Activated T-cell treated with anti-CD3 and anti-CD28 coated beads, Interleukin-2, amount 50 U/mL, for 4 hours (primary cell): ENCODE measurements around the gene C2orf80. TPM values are rescaled to one million over a fixed set of nuclear protein-coding genes. Genes with fewer than 3 reads are reported as not detected.
"Not testable (repeated sequence)": the region's sequence is repeated elsewhere in the genome, so short reads cannot be mapped to it uniquely, and the experiment has no call there.

ENCODE experiments used
- ATAC-seq, 2 donors: fragments of 200-7000 bp; cut with Tn5 transposase; one replicate each; pipeline ENCODE4 v1.10.0; 2021
- DNase-seq: peaks from one replicate; pipeline ENCODE4 v3.0.0-alpha.2; 2020
- H3K27me3 Mint-ChIP-seq: one replicate; pipeline ENCODE4 v1.8.0; 2021; ENCODE audit warnings: low read depth, mixed read lengths
- H3K36me3 Mint-ChIP-seq: one replicate; pipeline ENCODE4 v1.8.0; 2022; ENCODE audit warnings: mixed read lengths; ENCODE audit not compliant: insufficient read depth
- H3K4me1 Mint-ChIP-seq: one replicate; pipeline ENCODE4 v1.8.0; 2021; ENCODE audit warnings: low read depth, mixed read lengths
- H3K4me3 Mint-ChIP-seq: one replicate; pipeline ENCODE4 v1.8.0; 2021; ENCODE audit warnings: mild to moderate bottlenecking, moderate library complexity, mixed read lengths
- H3K9me3 Mint-ChIP-seq: one replicate; pipeline ENCODE4 v1.8.0; 2021; ENCODE audit warnings: mixed read lengths
- total RNA-seq, 3 donors: library from RNA; stranded (reverse); gene quantifications; one replicate each; pipeline ENCODE4 v1.2.1, GENCODE V29; 2021

The C2orf80 gene
- not detected for total RNA-seq

DNA sequence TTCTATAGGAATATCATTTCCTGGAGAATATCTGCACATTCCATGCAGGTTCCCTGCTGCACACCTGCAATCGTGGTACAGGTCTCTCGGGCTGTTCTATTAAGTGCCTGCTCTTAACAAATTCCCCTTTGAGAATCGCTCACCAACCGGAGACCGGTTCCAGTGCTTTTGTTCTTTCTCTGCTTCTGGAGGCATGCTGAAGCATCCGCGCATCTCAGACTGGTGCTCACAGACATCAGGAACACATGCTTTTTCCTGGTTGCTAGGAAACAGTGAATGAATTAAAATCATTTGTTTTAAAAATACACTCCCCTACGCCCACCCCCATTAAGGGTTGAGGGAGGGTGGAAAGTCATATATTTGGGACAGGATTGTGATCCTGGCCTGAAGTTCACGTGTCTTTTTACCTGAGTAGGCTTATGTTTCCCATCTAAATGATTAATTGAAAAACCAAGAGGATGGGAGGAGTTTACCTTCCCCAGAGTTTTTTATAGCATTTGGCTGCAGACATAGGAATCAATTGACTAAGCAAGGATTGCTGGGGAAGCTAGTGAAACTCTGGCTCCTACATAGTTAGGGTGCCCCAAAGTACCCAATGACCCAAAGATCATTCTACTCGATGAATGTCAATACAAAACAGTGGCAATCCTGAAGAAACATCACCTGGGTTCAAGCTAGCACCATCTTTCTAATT lies at the start of gene C2orf80:
Gene C2orf80, minus strand, starts transcription at position 221 of the 694 bp plus-strand sequence. CDS start 3,044 bp downstream, outside the sequence.
- H3K4me1 Mint-ChIP-seq: no peaks in the 10 kb centered on the region
- no peak within 1 kb of the TSS for H3K4me3 Mint-ChIP-seq
- ATAC-seq (no peak), DNase-seq (no peak)
- no peaks in the 10 kb centered on the region for H3K9me3 Mint-ChIP-seq
- peaks cover 2% of the 10 kb centered on the region for H3K27me3 Mint-ChIP-seq
- no peaks in the 10 kb centered on the region for H3K36me3 Mint-ChIP-seq

DNA sequence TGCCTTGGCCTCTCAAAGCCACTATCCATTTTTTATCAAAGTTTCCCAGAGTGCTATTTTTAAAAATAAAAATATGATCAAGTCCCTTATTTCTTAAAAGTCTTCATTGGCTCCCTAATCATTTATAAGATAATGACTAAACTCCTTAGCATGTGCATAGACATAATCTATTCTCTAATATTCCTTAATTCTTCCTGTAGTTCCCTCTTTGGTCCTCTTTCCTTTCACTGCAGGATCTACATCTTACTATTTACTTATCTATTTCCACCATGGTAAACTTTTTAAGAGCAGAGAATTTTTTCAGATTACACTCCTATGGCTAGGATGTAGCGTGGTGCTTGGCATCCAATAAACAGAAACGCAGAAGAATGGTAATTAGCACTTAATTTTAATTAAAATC lies 46.0 kb upstream of the C2orf80 start:
- Mint-ChIP-seq H3K27me3 (no peaks in the 10 kb centered on the region), H3K4me3 (no peak overlapping the region), H3K36me3 (peaks cover 36% of the 10 kb centered on the region), H3K9me3 (peaks cover 11% of the 10 kb centered on the region), H3K4me1 (no peaks in the 10 kb centered on the region)
- DNase-seq (no peak), ATAC-seq (no peak)

DNA sequence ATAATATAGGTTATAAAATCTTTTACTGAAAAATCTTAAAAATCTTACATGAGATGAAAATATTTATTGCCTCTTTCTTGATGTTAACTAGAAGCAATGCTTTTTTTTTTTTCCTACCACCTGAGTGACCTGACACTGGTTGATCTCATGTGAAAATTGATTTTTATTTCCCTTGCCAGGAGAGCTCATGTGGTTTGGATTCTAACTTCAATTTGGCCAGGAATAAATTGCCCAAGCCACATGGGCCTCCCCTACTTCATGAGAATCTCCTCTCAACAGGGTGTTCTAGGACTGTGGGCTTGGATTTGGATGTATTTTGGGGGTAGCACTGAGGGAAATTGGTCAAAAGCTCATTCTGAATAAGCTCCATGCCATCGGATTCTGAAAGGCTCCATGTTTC lies 45.0 kb upstream of the C2orf80 start:
- H3K4me3 Mint-ChIP-seq: no peak overlapping the region
- no peaks in the 10 kb centered on the region for H3K27me3 Mint-ChIP-seq
- ATAC-seq (no peak), DNase-seq (no peak)
- H3K9me3 Mint-ChIP-seq: peaks cover 11% of the 10 kb centered on the region
- no peaks in the 10 kb centered on the region for H3K4me1 Mint-ChIP-seq
- H3K36me3 Mint-ChIP-seq: peaks cover 32% of the 10 kb centered on the region

DNA sequence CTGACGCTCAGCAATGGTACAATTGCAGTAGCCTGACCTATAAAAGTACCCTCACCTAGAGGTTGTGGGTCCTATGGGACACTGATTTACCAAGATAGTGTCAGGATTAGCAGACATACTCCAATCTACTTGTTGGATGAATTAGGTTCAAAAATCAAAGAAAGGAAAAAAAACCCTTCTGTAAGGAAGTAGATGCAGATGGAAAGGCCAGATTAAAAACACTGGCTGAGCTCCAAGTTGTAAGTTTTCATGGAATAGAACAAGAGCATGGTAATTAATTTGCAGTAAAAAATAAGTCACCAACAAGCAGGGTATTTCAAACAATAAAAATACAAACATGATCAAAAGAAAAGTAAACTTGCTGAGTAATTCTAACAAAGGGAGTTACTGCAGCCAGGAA lies 38.6 kb upstream of the C2orf80 start:
- DNase-seq (no peak), ATAC-seq (no peak)
- H3K36me3 Mint-ChIP-seq: no peaks in the 10 kb centered on the region
- no peak overlapping the region for H3K4me3 Mint-ChIP-seq
- H3K4me1 Mint-ChIP-seq: no peaks in the 10 kb centered on the region
- H3K9me3 Mint-ChIP-seq: peaks cover 11% of the 10 kb centered on the region
- peaks cover 2% of the 10 kb centered on the region for H3K27me3 Mint-ChIP-seq

DNA sequence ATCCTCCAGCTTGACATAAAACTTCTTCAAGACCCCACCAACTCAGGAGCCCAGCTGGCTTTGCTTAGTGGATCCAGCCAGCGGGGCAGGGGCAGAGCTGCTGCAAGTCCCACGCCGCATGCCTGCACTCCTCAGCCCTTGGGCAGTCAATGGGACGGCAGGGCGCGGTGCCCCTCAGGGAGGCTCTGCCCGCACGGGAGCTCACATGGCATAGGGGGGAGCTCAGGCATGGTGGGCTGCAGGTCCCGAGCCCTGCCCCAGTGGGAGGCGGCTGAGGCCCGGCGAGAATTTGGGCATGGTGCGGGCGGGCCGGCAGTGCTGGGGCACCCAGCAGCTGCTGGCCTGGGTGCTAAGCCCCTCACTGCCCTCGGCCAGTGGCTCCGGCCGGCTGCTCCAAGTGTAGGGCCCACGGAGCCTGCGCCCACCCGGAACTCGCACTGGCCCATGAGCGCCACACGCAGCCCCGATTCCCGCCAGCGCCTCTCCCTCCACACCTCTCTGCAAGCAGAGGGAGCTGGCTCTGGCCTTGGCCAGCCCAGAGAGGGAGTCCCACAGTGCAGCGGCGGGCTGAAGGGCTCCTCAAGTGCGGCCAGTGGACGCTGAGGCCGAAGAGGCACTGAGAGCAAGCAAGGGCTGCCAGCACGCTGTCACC lies 37.9 kb upstream of the C2orf80 start:
- peaks cover 11% of the 10 kb centered on the region for H3K9me3 Mint-ChIP-seq
- H3K4me3 Mint-ChIP-seq: no peak overlapping the region
- ATAC-seq (no peak), DNase-seq (no peak)
- no peaks in the 10 kb centered on the region for H3K36me3 Mint-ChIP-seq
- peaks cover 2% of the 10 kb centered on the region for H3K27me3 Mint-ChIP-seq
- no peaks in the 10 kb centered on the region for H3K4me1 Mint-ChIP-seq

DNA sequence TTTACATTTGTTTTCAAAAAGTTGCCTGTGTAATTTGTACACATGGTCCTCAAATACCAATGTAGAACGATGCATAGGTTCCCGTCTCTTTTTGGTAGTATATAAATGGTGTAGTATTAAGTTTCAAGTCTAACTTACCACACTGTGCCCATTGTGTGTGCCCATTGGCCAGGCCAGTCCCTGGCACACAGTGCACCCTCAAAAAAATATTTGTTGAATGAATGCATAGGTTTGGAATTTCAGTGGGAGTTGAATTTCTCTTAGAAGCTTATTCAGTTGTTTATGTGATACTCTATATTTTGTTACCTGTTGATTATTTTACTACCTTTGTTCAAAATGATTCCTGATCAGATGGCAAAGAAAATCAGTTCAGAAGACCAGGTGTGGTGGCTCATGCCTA lies 35.0 kb upstream of the C2orf80 start:
- H3K27me3 Mint-ChIP-seq: peaks cover 2% of the 10 kb centered on the region
- H3K36me3 Mint-ChIP-seq: no peaks in the 10 kb centered on the region
- peaks cover 8% of the 10 kb centered on the region for H3K9me3 Mint-ChIP-seq
- DNase-seq (no peak), ATAC-seq (no peak)
- no peak overlapping the region for H3K4me3 Mint-ChIP-seq
- no peaks in the 10 kb centered on the region for H3K4me1 Mint-ChIP-seq

DNA sequence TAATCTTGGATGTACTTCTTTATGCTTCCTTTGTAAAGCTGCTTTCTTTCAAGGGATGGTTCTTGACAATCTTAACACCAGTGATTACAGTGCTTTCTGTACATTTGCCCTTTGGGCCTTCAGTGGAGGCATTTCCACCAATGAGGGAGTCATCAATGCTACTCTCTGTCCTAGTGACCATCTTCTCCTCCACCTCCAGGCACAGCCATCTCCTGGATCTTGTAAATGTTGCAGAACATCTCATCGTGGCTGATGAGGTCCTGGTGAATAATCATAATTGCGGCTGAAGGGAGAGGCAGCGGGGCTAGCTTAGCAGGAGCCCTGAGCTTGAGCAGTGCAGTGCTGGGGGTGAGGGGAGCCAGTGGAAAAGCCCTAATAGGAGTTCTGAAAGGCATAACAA lies 32.5 kb upstream of the C2orf80 start:
- Mint-ChIP-seq H3K36me3 (no peaks in the 10 kb centered on the region), H3K9me3 (peaks cover 11% of the 10 kb centered on the region)
- ATAC-seq: no peak

DNA sequence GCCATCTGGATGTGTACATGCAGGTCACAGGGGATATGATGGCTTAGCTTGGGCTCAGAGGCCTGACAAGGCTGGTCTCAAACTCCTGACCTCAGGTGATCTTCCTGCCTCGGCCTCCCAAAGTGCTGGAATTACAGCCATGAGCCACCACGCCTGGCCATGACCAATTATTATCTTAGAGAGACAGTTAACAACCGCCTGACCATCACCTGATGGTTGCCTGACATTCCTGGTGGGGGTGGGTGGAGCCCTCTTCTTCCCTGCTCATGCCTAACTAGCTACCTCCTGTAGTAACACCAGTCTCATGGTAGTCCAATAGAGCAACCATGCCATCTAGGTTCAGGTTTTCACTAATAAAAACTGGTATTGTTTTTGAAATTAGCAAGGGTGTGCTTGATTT lies 32.0 kb upstream of the C2orf80 start:
- ATAC-seq, H3K27me3 Mint-ChIP-seq, H3K4me3 Mint-ChIP-seq, H3K4me1 Mint-ChIP-seq, H3K36me3 Mint-ChIP-seq, DNase-seq: not testable (repeated sequence)
- H3K9me3 Mint-ChIP-seq: peaks cover 11% of the 10 kb centered on the region

More for the DNA sequence above, 32.5 kb upstream of the C2orf80 start:
- no peak overlapping the region for H3K4me3 Mint-ChIP-seq
- H3K27me3 Mint-ChIP-seq: peaks cover 2% of the 10 kb centered on the region
- no peaks in the 10 kb centered on the region for H3K4me1 Mint-ChIP-seq
- DNase-seq: no peak

DNA sequence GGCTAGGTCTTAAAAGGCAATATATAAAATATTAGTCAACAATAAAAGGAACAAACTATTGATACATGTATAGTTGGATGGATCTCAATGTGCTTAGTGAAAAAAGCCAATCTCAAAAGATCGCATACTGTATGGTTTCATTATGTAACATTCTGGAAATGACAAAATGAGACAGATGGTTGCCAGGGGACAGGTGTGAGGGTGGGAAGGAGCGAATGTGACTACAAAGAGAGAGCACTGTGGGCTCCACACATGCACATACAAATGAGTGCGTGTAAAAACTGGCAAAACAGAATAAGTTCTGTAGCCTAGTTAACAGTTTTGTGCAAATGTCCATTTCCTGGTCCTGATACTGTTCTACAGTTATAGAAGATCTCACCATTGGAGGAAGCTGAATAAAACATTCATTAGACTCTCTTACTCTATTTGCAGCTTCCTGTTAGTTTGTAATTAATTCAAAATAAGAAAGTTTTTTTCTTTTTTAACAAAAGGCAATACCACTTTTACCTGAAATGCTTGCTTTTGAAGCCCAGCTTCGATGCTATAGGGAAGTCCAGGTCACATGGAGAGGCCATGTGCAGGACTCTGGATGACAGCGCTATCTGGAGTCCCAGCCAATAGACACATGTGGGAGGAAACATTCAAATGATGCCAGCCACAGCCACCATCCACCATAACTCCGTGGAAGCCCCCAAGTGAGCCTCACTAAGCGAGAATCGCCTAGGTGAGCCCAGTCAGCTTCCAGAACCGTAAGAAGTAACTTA lies 21.0 kb upstream of the C2orf80 start:
- no peaks in the 10 kb centered on the region for H3K9me3 Mint-ChIP-seq
- ATAC-seq: no peak

DNA sequence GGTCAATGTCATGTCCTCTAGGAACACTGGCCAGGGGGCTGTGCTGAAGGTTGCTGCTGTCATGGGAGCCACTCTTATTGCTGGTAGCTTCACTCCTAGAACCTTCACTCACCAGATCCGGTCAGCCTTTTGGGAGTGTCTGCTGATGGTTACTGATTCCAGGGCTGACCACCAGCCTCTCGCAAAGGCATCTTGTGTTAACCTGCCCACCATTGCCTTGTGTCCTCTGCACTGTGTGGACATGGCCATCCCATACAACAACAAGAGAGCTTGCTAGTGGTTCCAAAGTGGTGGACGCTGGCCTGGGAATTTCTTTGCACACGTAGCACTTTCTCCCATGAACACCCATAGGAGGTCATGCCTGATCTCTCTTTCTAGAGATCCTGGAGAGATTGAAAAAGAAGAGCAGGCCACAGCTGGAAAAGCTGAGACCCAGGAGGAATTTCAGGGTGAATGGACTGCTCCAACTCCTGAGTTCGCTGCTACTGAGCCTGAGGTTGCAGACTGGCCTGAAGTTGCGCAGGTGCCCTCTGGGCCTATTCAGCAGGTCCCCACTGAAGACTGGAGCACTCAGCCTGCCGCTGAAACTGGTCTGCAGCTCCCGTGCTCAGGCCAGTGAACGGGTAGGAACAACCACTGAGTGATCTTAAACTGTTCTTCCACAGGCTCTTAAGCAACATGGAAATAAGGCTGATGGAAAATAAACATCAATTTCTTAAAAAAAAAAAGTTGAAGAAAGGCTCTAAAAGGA lies 18.7 kb upstream of the C2orf80 start:
- ATAC-seq: no peak
- no peak for DNase-seq
- no peak overlapping the region for H3K4me3 Mint-ChIP-seq
- H3K36me3 Mint-ChIP-seq: no peaks in the 10 kb centered on the region
- H3K4me1 Mint-ChIP-seq: peaks cover 2% of the 10 kb centered on the region
- H3K9me3 Mint-ChIP-seq: no peaks in the 10 kb centered on the region
- H3K27me3 Mint-ChIP-seq: no peaks in the 10 kb centered on the region

More for the DNA sequence above, 21.0 kb upstream of the C2orf80 start:
- peaks cover 2% of the 10 kb centered on the region for H3K4me1 Mint-ChIP-seq
- no peaks in the 10 kb centered on the region for H3K36me3 Mint-ChIP-seq
- H3K4me3 Mint-ChIP-seq: no peak overlapping the region
- DNase-seq: no peak
- no peaks in the 10 kb centered on the region for H3K27me3 Mint-ChIP-seq

DNA sequence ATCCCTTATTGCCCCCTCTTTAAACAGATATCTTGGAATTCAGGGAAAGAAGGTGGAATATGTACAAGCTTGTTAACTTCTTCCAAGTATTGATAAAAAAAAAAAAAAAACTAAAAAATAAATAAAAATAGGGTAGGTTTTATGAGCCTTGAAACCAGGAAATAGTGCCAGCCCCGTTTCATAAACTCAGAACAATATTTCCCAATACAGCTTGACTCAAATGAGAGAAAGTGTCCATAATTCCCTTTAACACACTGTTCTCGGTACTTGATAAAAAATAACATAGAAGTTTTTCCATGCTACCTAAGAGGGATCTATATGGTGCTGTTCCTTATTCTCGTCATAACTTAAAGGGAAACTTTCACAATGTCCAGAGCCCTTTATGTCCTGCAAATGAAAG lies 17.9 kb upstream of the C2orf80 start:
- Mint-ChIP-seq H3K27me3 (no peaks in the 10 kb centered on the region), H3K36me3 (no peaks in the 10 kb centered on the region), H3K9me3 (no peaks in the 10 kb centered on the region), H3K4me1 (no peaks in the 10 kb centered on the region), H3K4me3 (no peak overlapping the region)
- ATAC-seq: no peak
- DNase-seq: no peak

DNA sequence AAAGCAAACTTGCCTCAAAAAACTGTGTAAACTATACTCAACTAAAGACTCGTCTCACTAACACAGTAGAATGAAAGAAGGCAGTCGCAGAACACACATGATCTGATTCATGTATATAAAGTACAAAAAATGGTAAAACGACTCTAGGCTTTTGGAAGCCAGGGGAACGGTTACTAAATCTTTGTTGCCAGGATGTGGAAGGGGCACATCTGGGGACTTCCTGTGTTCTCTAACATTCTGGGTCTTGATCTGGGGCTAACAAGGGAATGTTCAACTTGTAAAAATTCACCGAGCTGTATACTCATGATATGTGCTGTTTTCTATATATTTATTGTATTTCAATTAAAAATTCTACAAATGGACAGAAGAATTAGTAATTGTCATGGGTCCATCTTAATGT lies 14.3 kb upstream of the C2orf80 start:
- H3K36me3 Mint-ChIP-seq: no peaks in the 10 kb centered on the region
- DNase-seq: no peak
- H3K4me1 Mint-ChIP-seq: no peaks in the 10 kb centered on the region
- ATAC-seq: no peak
- H3K4me3 Mint-ChIP-seq: no peak overlapping the region
- no peaks in the 10 kb centered on the region for H3K9me3 Mint-ChIP-seq
- no peaks in the 10 kb centered on the region for H3K27me3 Mint-ChIP-seq

DNA sequence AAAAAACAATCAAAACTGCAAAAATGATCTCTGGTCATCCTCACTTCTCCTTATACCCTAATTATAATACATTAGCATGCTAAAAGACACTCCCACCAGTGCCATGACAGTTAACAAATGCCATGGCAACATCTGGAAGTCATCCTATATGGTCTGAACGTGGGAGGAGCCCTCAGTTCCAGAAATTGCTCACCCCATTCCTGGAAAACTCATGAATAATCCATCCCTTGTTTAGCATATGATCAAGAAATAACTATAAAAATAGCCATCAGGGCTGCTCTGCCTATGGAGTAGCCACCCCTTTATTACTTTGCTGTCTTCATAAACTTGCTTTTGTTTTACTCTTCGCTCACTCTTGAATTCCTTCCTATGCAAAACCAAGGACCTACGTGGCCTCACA lies 5.7 kb upstream of the C2orf80 start:
- DNase-seq (no peak), ATAC-seq (no peak)
- Mint-ChIP-seq H3K27me3 (peaks cover 3% of the 10 kb centered on the region), H3K4me1 (no peaks in the 10 kb centered on the region), H3K36me3 (no peaks in the 10 kb centered on the region), H3K4me3 (no peak overlapping the region), H3K9me3 (no peaks in the 10 kb centered on the region)

DNA sequence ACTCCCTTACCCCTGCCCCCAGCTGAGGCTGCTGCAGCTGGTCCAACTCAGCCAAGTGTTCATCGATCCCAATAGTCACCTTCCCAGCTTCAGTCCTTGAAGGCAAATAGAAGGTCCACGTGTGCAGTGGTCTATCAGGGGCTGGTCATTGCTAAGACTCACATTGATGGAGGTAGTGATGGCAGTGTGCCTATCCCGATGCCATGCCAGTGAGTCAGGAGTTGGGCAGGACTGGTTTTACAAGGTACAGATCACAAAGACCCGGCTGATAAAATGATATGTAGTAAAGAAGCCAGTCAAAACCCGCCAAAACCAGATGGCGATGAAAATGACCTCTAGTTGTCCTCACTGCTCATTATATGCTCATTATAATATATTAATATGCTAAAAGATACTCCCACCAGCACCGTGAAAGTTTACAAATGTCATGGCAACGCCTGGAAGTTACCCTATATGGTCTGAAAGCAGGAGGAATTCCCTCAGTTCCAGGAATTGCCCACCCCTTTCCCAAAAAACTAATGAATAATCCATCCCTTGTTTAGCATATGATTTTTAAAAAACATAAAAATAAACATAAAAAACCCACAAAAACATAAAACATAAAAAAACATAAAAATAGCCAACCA lies 2.9 kb upstream of the C2orf80 start:
- Mint-ChIP-seq H3K36me3 (no peaks in the 10 kb centered on the region), H3K4me3 (no peak overlapping the region), H3K4me1 (no peaks in the 10 kb centered on the region), H3K9me3 (no peaks in the 10 kb centered on the region), H3K27me3 (peaks cover 3% of the 10 kb centered on the region)
- no peak for ATAC-seq
- DNase-seq: no peak
